Measurements from ENCODE around the gene DCDC1. TPM values are rescaled to one million over a fixed set of nuclear protein-coding genes. Genes with fewer than 3 reads are reported as not detected.

Gene DCDC1
- total RNA-seq, 4 donors from 2014 or later = 0.17 TPM; not detected in 3

DNA sequence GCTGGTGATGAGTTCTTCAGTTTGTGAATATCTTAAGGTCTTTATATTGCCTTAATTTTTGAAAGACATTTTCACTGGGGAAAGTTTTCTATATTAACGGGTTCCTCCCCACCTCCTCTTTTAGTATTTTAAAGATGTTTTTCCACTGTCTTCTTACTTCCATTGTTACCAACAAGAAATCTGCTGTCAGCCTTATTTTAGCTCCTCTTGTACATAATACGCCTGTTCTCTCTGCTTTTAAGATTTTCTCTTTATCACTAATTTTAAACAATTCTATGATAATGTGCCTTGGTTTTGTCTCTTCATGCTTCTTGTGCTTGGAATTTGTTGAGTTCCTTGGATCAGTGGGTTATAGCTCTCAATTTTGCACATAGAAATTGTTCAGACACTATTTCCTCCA lies 280.4 kb downstream of the DCDC1 start:
- Histone ChIP-seq H3K4me3 (no peak overlapping the region), H3K4me1 (no peaks in the 10 kb centered on the region), H3K27me3 (no peaks in the 10 kb centered on the region), H3K36me3 (no peaks in the 10 kb centered on the region), H3K27ac (replicated peaks in 1 of 4) (no peak overlapping the region), H3K9me3 (peaks cover 0 to 15% (median 7%) of the 10 kb centered on the region in 4 donors)
- WGBS = 85% methylated on average over 2 of the region's 2 CpGs
- intact Hi-C loops (cut with DNase I) = no loop called here
- DNase-seq (ENCODE audit: extremely low spot score) = no peak
- no peak for TF ChIP-seq POLR2A (IDR thresholded peaks at IDR 0.05; ENCODE audit: low read depth)
- TF ChIP-seq CTCF (IDR thresholded peaks at IDR 0.05) = no peak
- no peak for TF ChIP-seq POLR2AphosphoS5 (IDR thresholded peaks at IDR 0.05)
- TF ChIP-seq EP300 (IDR thresholded peaks at IDR 0.05) = no peak

GRCh38 chr11:31069447-31070205 lies 299.9 kb downstream of the DCDC1 start:
- intact Hi-C loops (cut with DNase I) = no loop called here
- TF ChIP-seq POLR2A (IDR thresholded peaks at IDR 0.05; ENCODE audit: low read depth) = no peak
- Histone ChIP-seq H3K36me3 (no peaks in the 10 kb centered on the region), H3K4me3 (no peak overlapping the region), H3K4me1 (no peaks in the 10 kb centered on the region), H3K27ac (replicated peaks in 1 of 4) (no peak overlapping the region), H3K9me3 (no peaks in the 10 kb centered on the region), H3K27me3 (no peaks in the 10 kb centered on the region)
- DNase-seq (ENCODE audit: extremely low spot score) = no peak
- WGBS = 69% methylated on average over 1 of the region's 1 CpG

- WGBS = 40% methylated on average over 2 of the region's 2 CpGs
- Histone ChIP-seq H3K9me3 (no peaks in the 10 kb centered on the region), H3K27me3 (no peaks in the 10 kb centered on the region), H3K4me1 (no peaks in the 10 kb centered on the region), H3K4me3 (no peak overlapping the region), H3K27ac (replicated peaks in 1 of 4) (no peak overlapping the region), H3K36me3 (no peaks in the 10 kb centered on the region)
- intact Hi-C loops (cut with DNase I) = no loop called here
- no peak for TF ChIP-seq EP300 (IDR thresholded peaks at IDR 0.05)
- no peak for TF ChIP-seq CTCF (IDR thresholded peaks at IDR 0.05)
- no peak for TF ChIP-seq POLR2AphosphoS5 (IDR thresholded peaks at IDR 0.05)
- TF ChIP-seq POLR2A (IDR thresholded peaks at IDR 0.05; ENCODE audit: low read depth) = no peak
- DNase-seq (ENCODE audit: extremely low spot score) = no peak
These were observed 308.7 kb downstream of the DCDC1 start for GRCh38 chr11:31060880-31061279.

DNA sequence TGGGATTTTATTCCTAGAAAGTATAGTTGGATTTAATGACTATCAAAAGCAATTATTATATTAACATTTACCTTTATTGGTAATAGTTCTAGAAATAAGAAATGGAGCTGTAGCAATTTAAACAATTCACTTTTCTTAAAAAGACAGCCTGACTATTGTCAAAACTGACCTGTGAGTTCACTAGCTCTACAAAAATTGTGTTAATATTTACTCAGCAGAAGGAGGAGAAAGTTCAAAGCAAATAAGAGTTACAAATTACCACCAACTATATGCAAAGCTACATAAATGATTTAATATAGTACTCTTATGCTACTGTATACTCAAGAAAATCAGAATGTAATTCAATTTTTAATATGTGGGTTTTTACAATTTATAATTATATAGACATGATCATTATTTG lies 310.0 kb downstream of the DCDC1 start:
- Histone ChIP-seq H3K36me3 (no peaks in the 10 kb centered on the region), H3K4me3 (no peak overlapping the region), H3K27ac (replicated peaks in 1 of 4) (no peak overlapping the region), H3K9me3 (no peaks in the 10 kb centered on the region), H3K27me3 (no peaks in the 10 kb centered on the region), H3K4me1 (no peaks in the 10 kb centered on the region)
- DNase-seq (ENCODE audit: extremely low spot score) = no peak
- TF ChIP-seq CTCF (IDR thresholded peaks at IDR 0.05) (no peak), EP300 (IDR thresholded peaks at IDR 0.05) (no peak), POLR2AphosphoS5 (IDR thresholded peaks at IDR 0.05) (no peak), POLR2A (IDR thresholded peaks at IDR 0.05; ENCODE audit: low read depth) (no peak)
- intact Hi-C loops (cut with DNase I) = no loop called here

DNA sequence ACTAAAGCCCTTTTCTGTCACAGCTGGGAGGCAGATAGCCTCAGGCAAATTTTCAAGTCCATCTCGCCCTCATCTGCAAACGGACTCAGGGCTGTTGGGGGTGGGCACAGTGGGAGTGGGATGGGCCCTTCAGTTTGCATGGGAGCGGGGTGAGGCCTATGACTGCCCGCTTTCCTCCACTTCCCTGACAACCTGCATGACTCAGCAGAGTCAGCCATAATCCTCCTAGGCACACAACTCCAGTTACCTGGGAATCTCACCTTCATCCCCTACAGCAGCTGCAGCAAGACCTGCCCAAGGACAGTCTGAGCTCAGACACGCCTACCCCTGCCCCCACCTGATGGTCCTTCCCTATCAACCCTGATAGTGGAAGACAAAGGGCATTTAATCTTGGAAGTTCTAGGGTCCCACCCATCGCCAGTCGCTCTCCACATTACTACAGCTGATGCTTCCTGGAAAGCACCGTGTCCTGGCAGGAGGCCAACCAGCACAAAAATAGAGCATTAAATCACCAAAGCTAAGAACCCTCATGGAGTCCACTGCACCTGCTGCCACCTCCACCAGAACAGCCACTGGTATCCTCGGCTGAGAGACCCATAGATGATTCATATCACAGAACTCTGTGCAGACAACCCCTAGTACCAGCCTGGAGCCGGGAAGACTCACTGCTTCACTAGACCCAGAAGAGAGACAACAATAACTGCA lies 319.3 kb downstream of the DCDC1 start:
- Histone ChIP-seq H3K36me3 (no peaks in the 10 kb centered on the region), H3K4me1 (no peaks in the 10 kb centered on the region), H3K9me3 (peaks cover 0 to 18% (median 4%) of the 10 kb centered on the region in 4 donors), H3K4me3 (no peak overlapping the region), H3K27ac (replicated peaks in 1 of 4) (no peak overlapping the region), H3K27me3 (no peaks in the 10 kb centered on the region)
- no peak for DNase-seq (ENCODE audit: extremely low spot score)
- intact Hi-C loops (cut with DNase I) = no loop called here
- 81% methylated on average over 9 of the region's 10 CpGs for WGBS
- TF ChIP-seq POLR2AphosphoS5 (IDR thresholded peaks at IDR 0.05) = no peak
- no peak for TF ChIP-seq POLR2A (IDR thresholded peaks at IDR 0.05; ENCODE audit: low read depth)
- no peak for TF ChIP-seq CTCF (IDR thresholded peaks at IDR 0.05)
- TF ChIP-seq EP300 (IDR thresholded peaks at IDR 0.05) = no peak

All from esophagus muscularis mucosa (tissue), 4 donors.